HepG2 (cell line): ENCODE results near the gene WDR91. TPM values are rescaled to one million over a fixed set of nuclear protein-coding genes. Genes with fewer than 3 reads are reported as not detected.
A peak's percentile ranks its signal among the peaks of the same experiment; 100 is the strongest.

Experiments used
- ATAC-seq: fragments of 200-7000 bp; cut with Tn5 transposase; 3 replicates; pipeline ENCODE4 v1.9.1; 2020; ENCODE audit warnings: mild to moderate bottlenecking, moderate library complexity
- BruUV-seq: library from RNA; stranded (reverse); fragments of 400-500 nt; replicated peaks from 2 replicates; lab custom pipeline; 2021; lab: Mats Ljungman, UMichigan
- CTCF ChIA-PET: fragments of 300-600 bp; formaldehyde crosslinking; extraction: SDS; loops from one replicate; lab custom pipeline; 2021; ENCODE audit warnings: low total read pairs, inconsistent platforms, low intra/inter-chr PET ratio; lab: Yijun Ruan, JAX
- POLR2A ChIA-PET: fragments of 350-600 bp; sonication (Branson Sonifier 250); formaldehyde crosslinking; loops from one replicate; lab custom pipeline; 2020; ENCODE audit warnings: antibody characterized with exemption, inconsistent platforms; lab: Yijun Ruan, JAX
- DNase-seq: peaks from one replicate; pipeline ENCODE4 v3.0.0-alpha.2; 2015; ENCODE audit warnings: low spot score
- FAIRE-seq: peaks from 3 replicates; lab custom pipeline; 2011; peaks lifted over from hg19 to GRCh38; lab: Jason Lieb, UNC
- H2AFZ ChIP-seq: one replicate; pipeline ENCODE4 v1.6.1; 2011; ENCODE audit warnings: low read length, inconsistent platforms
- H3K27ac ChIP-seq: fragments of 300-600 bp; 3 replicates; pipeline ENCODE4 v1.8.0; 2011; ENCODE audit warnings: mixed run types, mild to moderate bottlenecking, mixed read lengths, low read length, inconsistent platforms; ENCODE audit not compliant: insufficient read depth; ENCODE audit errors: extremely low read length
- H3K27me3 ChIP-seq, 2 experiments: fragments of 200-600 bp in 1 of 2; 2 replicates in 1 of 2; 3 replicates in 1 of 2; pipeline versions ENCODE4 v1.6.0 to v1.8.0; 2011; ENCODE audit warnings: low read length in 2 of 2, mild to moderate bottlenecking in 2 of 2, moderate library complexity in 2 of 2, inconsistent platforms in 1 of 2; ENCODE audit not compliant: insufficient read depth in 2 of 2, control insufficient read depth in 1 of 2
- H3K36me3 ChIP-seq, 2 experiments: fragments of 200-600 bp in 1 of 2; replicated peaks in 1 of 2; 2 replicates in 1 of 2; 3 replicates in 1 of 2; pipeline versions ENCODE4 v1.5.1 to v1.8.0; 2011; ENCODE audit warnings: low read length in 2 of 2, inconsistent platforms in 1 of 2; ENCODE audit not compliant: insufficient read depth in 2 of 2, control insufficient read depth in 1 of 2
- H3K4me1 ChIP-seq: 2 replicates; pipeline ENCODE4 v1.5.1; 2012; ENCODE audit warnings: low read length, inconsistent platforms; ENCODE audit not compliant: insufficient read depth
- H3K4me2 ChIP-seq: 2 replicates; pipeline ENCODE4 v1.6.0; 2011; ENCODE audit warnings: low read depth, low read length, inconsistent platforms
- H3K4me3 ChIP-seq, 3 experiments: fragments of 200-600 bp in 1 of 3; sonication (generic), shearing (Covaris generic) in 1 of 3; replicated peaks in 1 of 3; 2 replicates each; pipeline ENCODE4 v1.5.1; 2011 to 2016; ENCODE audit warnings: low read length in 3 of 3, inconsistent platforms in 2 of 3, low read depth in 2 of 3, mild to moderate bottlenecking in 2 of 3, control low read depth in 1 of 3, mixed read lengths in 1 of 3; ENCODE audit not compliant: insufficient read depth in 1 of 3
- H3K79me2 ChIP-seq: one replicate; pipeline ENCODE4 v1.6.1; 2011; ENCODE audit warnings: low read length, inconsistent platforms; ENCODE audit not compliant: insufficient read depth
- H3K9ac ChIP-seq: 2 replicates; pipeline ENCODE4 v1.6.0; 2011; ENCODE audit warnings: mild to moderate bottlenecking, low read depth, low read length, inconsistent platforms; ENCODE audit not compliant: insufficient read depth
- H3K9me3 ChIP-seq: 2 replicates; pipeline ENCODE4 v1.5.1; 2012; ENCODE audit warnings: mild to moderate bottlenecking, low read length
- H4K20me1 ChIP-seq: 2 replicates; pipeline ENCODE4 v1.6.0; 2011; ENCODE audit warnings: inconsistent platforms, mild to moderate bottlenecking, low read length, moderate library complexity; ENCODE audit not compliant: insufficient read depth
- ARNT ChIP-seq: fragments of 450-650 bp; IDR thresholded peaks from 2 replicates; pipeline ENCODE4 v1.6.1; 2017
- ETS1 ChIP-seq: sonication (generic); formaldehyde crosslinking; IDR thresholded peaks from 2 replicates; pipeline ENCODE4 v1.4.0; 2020; ENCODE audit warnings: missing genetic modification reagents
- RERE ChIP-seq: IDR thresholded peaks from 2 replicates; pipeline ENCODE4 v1.6.1; 2016; ENCODE audit warnings: low read depth, missing genetic modification reagents, missing compliant biosample characterization
- SIX1 ChIP-seq: sonication (generic); formaldehyde crosslinking; IDR thresholded peaks from 2 replicates; pipeline ENCODE4 v1.4.0; 2020; ENCODE audit warnings: missing genetic modification reagents, borderline replicate concordance
- TCF7L2 ChIP-seq: IDR thresholded peaks from 2 replicates; pipeline ENCODE4 v1.6.1; 2011; ENCODE audit warnings: mild to moderate bottlenecking, low read depth, low read length, moderate library complexity
- YEATS4 ChIP-seq: sonication (generic); formaldehyde crosslinking; IDR thresholded peaks from 2 replicates; pipeline ENCODE4 v1.4.0; 2020; ENCODE audit warnings: missing genetic modification reagents, borderline replicate concordance
- ZNF513 ChIP-seq: sonication (generic); formaldehyde crosslinking; conservative IDR thresholded peaks from 2 replicates; pipeline ENCODE4 v1.5.0; 2020; ENCODE audit warnings: missing genetic modification reagents
- WGBS: methylation state at CpG from one replicate; pipeline ENCODE4 v1.1.6; 2017; ENCODE audit warnings: low lambda C conversion rate; 5-methylcytosine and 5-hydroxymethylcytosine counted together
- in situ Hi-C: cut with HindIII; loops from 2 replicates; pipeline ENCODE4 v1.10.0; 2017; ENCODE audit warnings: low pct_unique_long_range_greater_than_20kb; ENCODE audit not compliant: extremely low pct_ligation_motif_present
- intact Hi-C: fragments of 100-400 bp; cut with micrococcal nuclease; formaldehyde crosslinking; loops from one replicate; pipeline ENCODE4 v1.10.0; 2022; ENCODE audit not compliant: unreplicated experiment
- polyA plus RNA-seq, 8 experiments: library from polyadenylated mRNA; depleted of rRNA in 3 of 8; stranded (reverse) in 7 of 8; unstranded in 1 of 8; fragments of >200 nt; fragmentation: Illumina TruSeq in 4 of 8; extraction: Trizol in 4 of 8; gene quantifications; 2 replicates each; pipeline versions ENCODE4 v1.2.1 to v1.2.3, GENCODE V29; 2011 to 2016; ENCODE audit warnings: low read depth in 4 of 8, missing spikeins in 1 of 8, mixed read lengths in 1 of 8; ENCODE audit not compliant: insufficient read depth in 1 of 8
- total RNA-seq, 5 experiments: library from RNA; depleted of rRNA; stranded (reverse); fragments of >200 nt; fragmentation: Illumina TruSeq; extraction: Trizol; gene quantifications; 2 replicates each; pipeline ENCODE4 v1.2.3, GENCODE V29; 2016; ENCODE audit warnings: low read depth in 1 of 5

The WDR91 gene
- total and polyA plus RNA-seq, 2 of the 13 experiments (the other 11 are each of a cell fraction or from before 2014, with no cell fraction given) = 11.6 to 12.1 TPM

- intact Hi-C loops (no loop called here), in situ Hi-C loops (no loop called here)
- Histone ChIP-seq H4K20me1 (no peaks in the 10 kb centered on the region), H3K27me3 (no peaks in the 10 kb centered on the region; a peak in 1 of 5 replicates), H3K4me2 (peak overlapping the region; percentile 38; the same call in 1 of the 2 replicates), H3K4me1 (peaks cover 40% of the 10 kb centered on the region), H2AFZ (no peak overlapping the region), H3K27ac (peak overlapping the region; percentile 17), H3K9me3 (no peaks in the 10 kb centered on the region), H3K9ac (no peak overlapping the region), H3K79me2 (peaks cover 9% of the 10 kb centered on the region), H3K4me3 (no peak overlapping the region), H3K36me3 (peaks cover 6 to 13% of the 10 kb centered on the region in 2 experiments)
- 64% methylated on average over 7 of the region's 7 CpGs for WGBS
- ChIA-PET CTCF (no interaction called here), POLR2A (interaction anchor here (1.1 to 1.6 kb wide), 3 partner anchors 11 to 59 kb away, joined by 3 to 7 read pairs (median 6); partner anchors contain the start of genes CYREN and TMEM140)
- ATAC-seq (no peak), DNase-seq (no peak)
- no TSS peak for BruUV-seq
- TF ChIP-seq ARNT (no peak), YEATS4 (CRISPR knock-in tag) (no peak), TCF7L2 (no peak), SIX1 (CRISPR knock-in tag) (no peak), ZNF513 (CRISPR knock-in tag) (no peak), ETS1 (CRISPR knock-in tag) (no peak), RERE (CRISPR knock-in tag) (no peak)
- TF ChIP-seq, all 625 proteins: peak for 0
- FAIRE-seq = peak; percentile 21
Observed at GRCh38 chr7:135206941-135207391, 4.4 kb downstream of the WDR91 start.
